Kidney (tissue), 14 donors: Measurements from ENCODE around the gene NHSL2. TPM values are rescaled to one million over a fixed set of nuclear protein-coding genes. Genes with fewer than 3 reads are reported as not detected.

ENCODE experiments used
- DNase-seq, 5 donors: peaks; one replicate each; pipeline ENCODE4 v3.0.0-alpha.2; 2013 to 2020
- FAIRE-seq: peaks from 2 replicates; lab custom pipeline; 2012; peaks lifted over from hg19 to GRCh38; lab: Jason Lieb, UNC
- H3K27ac ChIP-seq, 2 donors: one replicate each; pipeline ENCODE4 v1.7.0; 2013; ENCODE audit warnings: low read depth in 2 of 2, low read length in 2 of 2, inconsistent platforms in 1 of 2
- H3K27me3 ChIP-seq: one replicate; pipeline ENCODE4 v1.7.1; 2013; ENCODE audit warnings: low read length, inconsistent platforms; ENCODE audit not compliant: control insufficient read depth, insufficient read depth
- H3K36me3 ChIP-seq, 3 donors: one replicate each; pipeline versions ENCODE4 v1.7.0 to v1.7.1; 2013; ENCODE audit warnings: low read length in 3 of 3, control low read depth in 1 of 3, inconsistent platforms in 1 of 3; ENCODE audit not compliant: insufficient read depth in 3 of 3, control insufficient read depth in 2 of 3
- H3K4me1 ChIP-seq, 3 donors: one replicate each; pipeline versions ENCODE4 v1.7.0 to v1.7.1; 2013; ENCODE audit warnings: low read length in 3 of 3, inconsistent platforms in 1 of 3, low read depth in 1 of 3; ENCODE audit not compliant: control insufficient read depth in 2 of 3, insufficient read depth in 2 of 3
- H3K4me3 ChIP-seq, 3 donors: one replicate each; pipeline versions ENCODE4 v1.7.0 to v1.8.1; 2013; ENCODE audit warnings: low read length in 3 of 3, control low read depth in 1 of 3, inconsistent platforms in 1 of 3
- H3K9ac ChIP-seq, 3 donors: one replicate each; pipeline versions ENCODE4 v1.7.0 to v1.7.1; 2013; ENCODE audit warnings: low read length in 3 of 3, control low read depth in 1 of 3, inconsistent platforms in 1 of 3
- H3K9me3 ChIP-seq, 3 donors: one replicate each; pipeline versions ENCODE4 v1.7.0 to v1.7.1; 2013; ENCODE audit warnings: low read length in 3 of 3, control low read depth in 1 of 3, inconsistent platforms in 1 of 3; ENCODE audit not compliant: control insufficient read depth in 2 of 3, insufficient read depth in 1 of 3
- CTCF ChIP-seq: IDR thresholded peaks from 3 replicates; pipeline ENCODE4 v1.5.1; 2012; ENCODE audit warnings: mild to moderate bottlenecking, moderate library complexity, borderline replicate concordance; ENCODE audit not compliant: insufficient read depth; ENCODE audit errors: extremely low read depth
- intact Hi-C: fragments of 100-400 bp; cut with DNase I; formaldehyde crosslinking; loops from one replicate; pipeline ENCODE4 v1.11.1; 2022
- polyA plus RNA-seq: library from polyadenylated mRNA; stranded (reverse); fragments of 350-450 nt; fragmentation: Illumina TruSeq; extraction: RNeasy Lipid Tissue Mini Kit (QIAGEN cat#74804); gene quantifications from one replicate; pipeline ENCODE4 v1.2.3, GENCODE V29; 2014; ENCODE audit warnings: low read depth, low replicate concordance; ENCODE audit not compliant: insufficient read depth
- total RNA-seq: library from RNA; stranded (reverse); fragmentation: NEBNext Ultra II Directional; extraction: Animal tissue kit (Norgen Biotek cat#: 25700); gene quantifications from one replicate; pipeline ENCODE4 v1.2.1, GENCODE V29; 2021
- donor health status: control.
- donor health status: control.
- donor health status: control.
- donor health status: control.
- donor health status: control.
- donor health status: DM: yes; HTN: yes; CAD: no.
- donor health status: Normal renal cell carcinoma (clear cell type).

The NHSL2 gene
- total and polyA plus RNA-seq, 2 donors from 2014 or later = 1.3 to 10.8 TPM

DNA sequence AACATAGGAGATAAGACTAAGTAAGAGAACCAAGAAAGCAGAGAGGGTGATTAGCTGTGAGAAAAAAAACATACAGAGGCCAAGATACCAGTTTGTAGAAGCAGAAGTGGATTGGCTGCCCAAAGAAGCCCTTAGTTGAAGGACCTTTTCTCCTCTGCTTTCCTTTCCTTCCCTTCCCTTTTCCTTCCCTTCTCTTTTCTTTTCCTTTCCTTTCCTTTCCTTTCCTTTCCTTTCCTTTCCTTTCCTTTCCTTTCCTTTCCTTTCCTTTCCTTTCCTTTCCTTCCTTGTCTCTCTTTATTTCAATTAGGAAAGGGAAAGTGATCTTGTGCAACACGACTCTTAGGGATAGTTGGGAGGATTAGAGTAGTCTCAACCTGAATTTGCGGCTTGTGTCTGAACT lies 128.2 kb downstream of the NHSL2 start:
- FAIRE-seq (no peak), DNase-seq (no peak)
- H3K27ac ChIP-seq = no peak overlapping the region
- TF ChIP-seq CTCF = no peak
- H3K4me1 ChIP-seq = no peaks in the 10 kb centered on the region
- no peak overlapping the region for H3K4me3 ChIP-seq
- intact Hi-C loops = no loop called here
- no peaks in the 10 kb centered on the region for H3K27me3 ChIP-seq
- H3K9ac ChIP-seq = no peak overlapping the region
- H3K36me3 ChIP-seq = no peaks in the 10 kb centered on the region
- H3K9me3 ChIP-seq = no peaks in the 10 kb centered on the region

- Histone ChIP-seq H3K36me3 (no peaks in the 10 kb centered on the region), H3K27ac (no peak overlapping the region), H3K9ac (no peak overlapping the region), H3K4me3 (no peak overlapping the region), H3K27me3 (no peaks in the 10 kb centered on the region), H3K4me1 (peaks cover 0 to 3% (median 0%) of the 10 kb centered on the region in 3 donors), H3K9me3 (no peaks in the 10 kb centered on the region)
- TF ChIP-seq CTCF = no peak
- DNase-seq (peak in 1 of 5 donors; percentile 9), FAIRE-seq (no peak)
- intact Hi-C loops = no loop called here
Observed at GRCh38 chrX:72040506-72040905, 129.9 kb downstream of the NHSL2 start.

GRCh38 chrX:72041176-72041575 lies 130.5 kb downstream of the NHSL2 start:
- TF ChIP-seq CTCF = no peak
- intact Hi-C loops = no loop called here
- H3K36me3 ChIP-seq = no peaks in the 10 kb centered on the region
- H3K27me3 ChIP-seq = no peaks in the 10 kb centered on the region
- no peak overlapping the region for H3K4me3 ChIP-seq
- FAIRE-seq (no peak), DNase-seq (peak in 1 of 5 donors; percentile 38)
- H3K9ac ChIP-seq = no peak overlapping the region
- H3K9me3 ChIP-seq = no peaks in the 10 kb centered on the region
- peaks cover 0 to 5% (median 0%) of the 10 kb centered on the region in 3 donors for H3K4me1 ChIP-seq
- no peak overlapping the region for H3K27ac ChIP-seq
